Testis (tissue), 3 donors: ENCODE results near the gene TMPRSS11A. TPM values are rescaled to one million over a fixed set of nuclear protein-coding genes. Genes with fewer than 3 reads are reported as not detected.

Source experiments
- DNase-seq: peaks from one replicate; pipeline ENCODE4 v3.0.0-alpha.2; 2019
- H3K27ac ChIP-seq, 2 donors: fragments of 200-600 bp; sonication (generic); one replicate each; pipeline ENCODE4 v1.5.1; 2019
- H3K27me3 ChIP-seq: fragments of 200-600 bp; sonication (generic); one replicate; pipeline ENCODE4 v1.5.1; 2019
- H3K36me3 ChIP-seq: fragments of 200-600 bp; sonication (generic); one replicate; pipeline ENCODE4 v1.5.1; 2017; ENCODE audit warnings: low read depth; ENCODE audit errors: missing control alignments
- H3K4me1 ChIP-seq: fragments of 200-600 bp; sonication (generic); one replicate; pipeline ENCODE4 v1.5.1; 2019
- H3K4me3 ChIP-seq, 2 donors: fragments of 200-600 bp; sonication (generic); one replicate each; pipeline ENCODE4 v1.5.1; 2017 to 2019
- H3K9me3 ChIP-seq: fragments of 200-600 bp; sonication (generic); one replicate; pipeline ENCODE4 v1.5.1; 2017
- CTCF ChIP-seq, 3 experiments: fragments of 450-650 bp in 2 of 3; fragments of 200-600 bp in 1 of 3; sonication (generic) in 1 of 3; IDR thresholded peaks; one replicate each; pipeline ENCODE4 v1.5.1; 2016 to 2019; ENCODE audit warnings: antibody characterized with exemption in 3 of 3, mild to moderate bottlenecking in 2 of 3, moderate library complexity in 1 of 3
- POLR2A ChIP-seq: fragments of 450-650 bp; IDR thresholded peaks from one replicate; pipeline ENCODE4 v1.6.1; 2017; ENCODE audit warnings: antibody characterized with exemption, mild to moderate bottlenecking, moderate library complexity
- WGBS, 2 donors: methylation state at CpG; one replicate each; pipeline ENCODE4 v1.1.5; 2018; 5-methylcytosine and 5-hydroxymethylcytosine counted together
- intact Hi-C: fragments of 100-400 bp; cut with DNase I; formaldehyde crosslinking; loops from one replicate; pipeline ENCODE4 v1.15.1; 2023; ENCODE audit warnings: low total_unique reads
- polyA plus RNA-seq: library from polyadenylated mRNA; stranded (reverse); fragments of 350-450 nt; fragmentation: Illumina TruSeq; extraction: RNeasy Lipid Tissue Mini Kit (QIAGEN cat#74804); gene quantifications from one replicate; pipeline ENCODE4 v1.2.3, GENCODE V29; 2014; ENCODE audit warnings: low read depth, low replicate concordance; ENCODE audit not compliant: insufficient read depth
- total RNA-seq, 2 donors: library from RNA; depleted of rRNA; stranded (reverse); fragments of >200 nt; gene quantifications; one replicate each; pipeline ENCODE4 v1.2.3, GENCODE V29; 2016

The TMPRSS11A gene
- total and polyA plus RNA-seq, 3 donors from 2014 or later, result 0.06 to 0.70 TPM; not detected in 1

GRCh38 chr4:67933755-67934154 lies 29.5 kb downstream of the TMPRSS11A start:
- no peak for DNase-seq
- intact Hi-C loops, result no loop called here
- Histone ChIP-seq H3K27ac (no peak overlapping the region), H3K4me1 (no peaks in the 10 kb centered on the region), H3K9me3 (no peaks in the 10 kb centered on the region), H3K4me3 (no peak overlapping the region), H3K36me3 (no peaks in the 10 kb centered on the region), H3K27me3 (no peaks in the 10 kb centered on the region)
- no peak for TF ChIP-seq POLR2A
- no peak for TF ChIP-seq CTCF (IDR thresholded peaks at IDR 0.05)
- WGBS, 2 donors, result 45 to 64% methylated on average over 1 of the region's 1 CpG

GRCh38 chr4:67933038-67933437 lies 30.3 kb downstream of the TMPRSS11A start:
- Histone ChIP-seq H3K27ac (no peak overlapping the region), H3K27me3 (no peaks in the 10 kb centered on the region), H3K4me3 (no peak overlapping the region), H3K9me3 (no peaks in the 10 kb centered on the region), H3K4me1 (no peaks in the 10 kb centered on the region), H3K36me3 (no peaks in the 10 kb centered on the region)
- 87 to 93% methylated on average over 5 of the region's 5 CpGs for WGBS, 2 donors
- intact Hi-C loops, result no loop called here
- no peak for TF ChIP-seq POLR2A
- no peak for TF ChIP-seq CTCF (IDR thresholded peaks at IDR 0.05)
- no peak for DNase-seq

- DNase-seq, result no peak
- TF ChIP-seq POLR2A, result no peak
- TF ChIP-seq CTCF (IDR thresholded peaks at IDR 0.05), result no peak
- WGBS, 2 donors, result 91 to 92% methylated on average over 3 of the region's 3 CpGs
- no peak overlapping the region for H3K4me3 ChIP-seq
- no peaks in the 10 kb centered on the region for H3K36me3 ChIP-seq
- H3K27ac ChIP-seq, result no peak overlapping the region
- H3K4me1 ChIP-seq, result no peaks in the 10 kb centered on the region
- H3K9me3 ChIP-seq, result no peaks in the 10 kb centered on the region
- intact Hi-C loops, result no loop called here
- no peaks in the 10 kb centered on the region for H3K27me3 ChIP-seq
Observed at GRCh38 chr4:67931256-67931655, 32.0 kb downstream of the TMPRSS11A start.

GRCh38 chr4:67929426-67929825 lies 33.9 kb downstream of the TMPRSS11A start:
- H3K9me3 ChIP-seq, result no peaks in the 10 kb centered on the region
- H3K4me3 ChIP-seq, result no peak overlapping the region
- H3K36me3 ChIP-seq, result no peaks in the 10 kb centered on the region
- no peak overlapping the region for H3K27ac ChIP-seq
- WGBS, 2 donors, result 87 to 89% methylated on average over 3 of the region's 3 CpGs
- no peaks in the 10 kb centered on the region for H3K27me3 ChIP-seq
- no peak for TF ChIP-seq POLR2A
- no peak for TF ChIP-seq CTCF (IDR thresholded peaks at IDR 0.05)
- intact Hi-C loops, result no loop called here
- no peak for DNase-seq
- no peaks in the 10 kb centered on the region for H3K4me1 ChIP-seq

GRCh38 chr4:67928546-67928945 lies 34.7 kb downstream of the TMPRSS11A start:
- H3K36me3 ChIP-seq, result no peaks in the 10 kb centered on the region
- WGBS, 2 donors, result 49 to 60% methylated on average over 3 of the region's 3 CpGs
- H3K9me3 ChIP-seq, result no peaks in the 10 kb centered on the region
- no peak overlapping the region for H3K4me3 ChIP-seq
- no peaks in the 10 kb centered on the region for H3K27me3 ChIP-seq
- H3K27ac ChIP-seq, result no peak overlapping the region
- TF ChIP-seq CTCF (IDR thresholded peaks at IDR 0.05) (no peak), POLR2A (no peak)
- intact Hi-C loops, result no loop called here
- DNase-seq, result no peak
- no peaks in the 10 kb centered on the region for H3K4me1 ChIP-seq
